ENCODE data around the gene KCNMA1. TPM values are rescaled to one million over a fixed set of nuclear protein-coding genes. Genes with fewer than 3 reads are reported as not detected.

KCNMA1 gene
- total and polyA plus RNA-seq, 2 donors (not counting 1 experiment from before 2014, with no cell fraction given) = 0.82 to 3.1 TPM

- no peak overlapping the region for H3K9ac ChIP-seq (ENCODE audit: low read length)
- H3K79me2 ChIP-seq (ENCODE audit: control insufficient read depth, insufficient read depth, low read length) = no peaks in the 10 kb centered on the region
- no peak overlapping the region for H3K4me3 ChIP-seq (ENCODE audit: control extremely low read depth in 1 of 5, extremely low read depth in 1 of 5, insufficient read depth in 1 of 5, low read depth in 2 of 5, low read length in 4 of 5)
- H3K4me1 Mint-ChIP-seq = no peaks in the 10 kb centered on the region
- no peak for DNase-seq
- H3K4me2 ChIP-seq (replicated peaks; ENCODE audit: low read depth, low read length, poor library complexity, severe bottlenecking) = no peak overlapping the region
- TF ChIP-seq EZH2 (IDR thresholded peaks at IDR 0.05; ENCODE audit: borderline replicate concordance, insufficient read depth, low read depth, low read length, poor library complexity, severe bottlenecking) (no peak), CTCF (IDR thresholded peaks at IDR 0.05) (no peak)
- peaks cover 0 to 3% (median 0%) of the 10 kb centered on the region in 4 experiments for H3K27me3 ChIP-seq (replicated peaks in 1 of 4; ENCODE audit: control extremely low read depth in 1 of 4, control insufficient read depth in 3 of 4, insufficient read depth in 4 of 4, low read length in 3 of 4)
- ChIA-PET CTCF (no interaction called here), POLR2A (no interaction called here)
- no peak overlapping the region for H2AFZ ChIP-seq (ENCODE audit: insufficient read depth, low read depth, low read length, poor library complexity, severe bottlenecking)
- H3K4me1 ChIP-seq (ENCODE audit: control insufficient read depth in 2 of 2, insufficient read depth in 2 of 2, low read length in 2 of 2) = no peaks in the 10 kb centered on the region
- no peaks in the 10 kb centered on the region for H3K36me3 ChIP-seq (replicated peaks in 1 of 2; ENCODE audit: control extremely low read depth in 1 of 2, control insufficient read depth in 1 of 2, extremely low read depth in 1 of 2, insufficient read depth in 2 of 2, low read length in 1 of 2)
- H3K4me3 Mint-ChIP-seq = no peak overlapping the region
- 36% methylated on average over 1 of the region's 3 CpGs for WGBS (ENCODE audit: insufficient coverage)
- peaks cover 11% of the 10 kb centered on the region for H3K27me3 Mint-ChIP-seq
- no peak overlapping the region for H3K27ac Mint-ChIP-seq
- H3K9me3 ChIP-seq (ENCODE audit: control extremely low read depth in 1 of 3, control insufficient read depth in 2 of 3, insufficient read depth in 1 of 3, low read length in 2 of 3) = no peaks in the 10 kb centered on the region
- H3K27ac ChIP-seq (ENCODE audit: low read length in 2 of 2) = no peak overlapping the region
- H4K20me1 ChIP-seq (ENCODE audit: control insufficient read depth, insufficient read depth, low read length, poor library complexity, severe bottlenecking) = no peaks in the 10 kb centered on the region
- ATAC-seq (ENCODE audit: low read depth) = no peak
- H3K9me3 Mint-ChIP-seq (ENCODE audit: insufficient read depth) = no peaks in the 10 kb centered on the region
- intact Hi-C loops (cut with micrococcal nuclease) = no loop called here
Measured at GRCh38 chr10:77667426-77668324, 30.1 kb upstream of the KCNMA1 start.

GRCh38 chr10:77666821-77667220 lies 29.2 kb upstream of the KCNMA1 start:
- TF ChIP-seq CTCF (IDR thresholded peaks at IDR 0.05) = no peak
- TF ChIP-seq EZH2 (IDR thresholded peaks at IDR 0.05; ENCODE audit: borderline replicate concordance, insufficient read depth, low read depth, low read length, poor library complexity, severe bottlenecking) = no peak
- CTCF ChIA-PET = no interaction called here
- Mint-ChIP-seq H3K9me3 (ENCODE audit: insufficient read depth) (no peaks in the 10 kb centered on the region), H3K4me1 (no peaks in the 10 kb centered on the region), H3K27ac (no peak overlapping the region), H3K4me3 (no peak overlapping the region), H3K27me3 (peaks cover 9% of the 10 kb centered on the region)
- Histone ChIP-seq H3K9me3 (ENCODE audit: control extremely low read depth in 1 of 3, control insufficient read depth in 2 of 3, insufficient read depth in 1 of 3, low read length in 2 of 3) (no peaks in the 10 kb centered on the region), H3K36me3 (replicated peaks in 1 of 2; ENCODE audit: control extremely low read depth in 1 of 2, control insufficient read depth in 1 of 2, extremely low read depth in 1 of 2, insufficient read depth in 2 of 2, low read length in 1 of 2) (no peaks in the 10 kb centered on the region), H4K20me1 (ENCODE audit: control insufficient read depth, insufficient read depth, low read length, poor library complexity, severe bottlenecking) (no peaks in the 10 kb centered on the region), H3K27me3 (replicated peaks in 1 of 4; ENCODE audit: control extremely low read depth in 1 of 4, control insufficient read depth in 3 of 4, insufficient read depth in 4 of 4, low read length in 3 of 4) (peaks cover 0 to 3% (median 0%) of the 10 kb centered on the region in 4 experiments), H2AFZ (ENCODE audit: insufficient read depth, low read depth, low read length, poor library complexity, severe bottlenecking) (no peak overlapping the region), H3K27ac (ENCODE audit: low read length in 2 of 2) (no peak overlapping the region), H3K9ac (ENCODE audit: low read length) (no peak overlapping the region), H3K4me3 (ENCODE audit: control extremely low read depth in 1 of 5, extremely low read depth in 1 of 5, insufficient read depth in 1 of 5, low read depth in 2 of 5, low read length in 4 of 5) (no peak overlapping the region), H3K4me1 (ENCODE audit: control insufficient read depth in 2 of 2, insufficient read depth in 2 of 2, low read length in 2 of 2) (no peaks in the 10 kb centered on the region), H3K79me2 (ENCODE audit: control insufficient read depth, insufficient read depth, low read length) (no peaks in the 10 kb centered on the region), H3K4me2 (replicated peaks; ENCODE audit: low read depth, low read length, poor library complexity, severe bottlenecking) (no peak overlapping the region)
- no peak for ATAC-seq (ENCODE audit: low read depth)
- no peak for DNase-seq
- intact Hi-C loops (cut with micrococcal nuclease) = no loop called here
- no CpG with 5 or more reads among the region's 2 CpGs for WGBS (ENCODE audit: insufficient coverage)
- POLR2A ChIA-PET = no interaction called here

Measured in B cell (primary cell).